ENCODE data around the gene AZIN2. TPM values are rescaled to one million over a fixed set of nuclear protein-coding genes. Genes with fewer than 3 reads are reported as not detected.
"Not testable (repeated sequence)": the region's sequence is repeated elsewhere in the genome, so short reads cannot be mapped to it uniquely, and the experiment has no call there.

The AZIN2 gene
- total and polyA plus RNA-seq, 3 donors from 2014 or later, result 38.2 to 68.7 (median 56.9) TPM

GRCh38 chr1:33097762-33098161 lies 16.8 kb downstream of the AZIN2 start:
- 97 to 98% methylated on average over 4 of the region's 4 CpGs for WGBS, 2 donors
- TF ChIP-seq POLR2A (IDR thresholded peaks at IDR 0.05) (no peak), CTCF (IDR thresholded peaks at IDR 0.05) (no peak)
- Histone ChIP-seq H3K27me3 (no peaks in the 10 kb centered on the region), H3K27ac (no peak overlapping the region), H3K4me3 (no peak overlapping the region), H3K4me1 (no peaks in the 10 kb centered on the region), H3K36me3 (ENCODE audit: low read depth, missing control alignments) (no peaks in the 10 kb centered on the region), H3K9me3 (no peaks in the 10 kb centered on the region)
- intact Hi-C loops (cut with DNase I; ENCODE audit: low total_unique reads), result no loop called here
- DNase-seq, result no peak

GRCh38 chr1:33098371-33098770 lies 17.4 kb downstream of the AZIN2 start:
- intact Hi-C loops (cut with DNase I; ENCODE audit: low total_unique reads), result no loop called here
- TF ChIP-seq POLR2A (IDR thresholded peaks at IDR 0.05) (no peak), CTCF (IDR thresholded peaks at IDR 0.05) (no peak)
- no peak for DNase-seq
- Histone ChIP-seq H3K27ac (no peak overlapping the region), H3K9me3 (no peaks in the 10 kb centered on the region), H3K4me1 (no peaks in the 10 kb centered on the region), H3K36me3 (ENCODE audit: low read depth, missing control alignments) (no peaks in the 10 kb centered on the region), H3K4me3 (no peak overlapping the region), H3K27me3 (no peaks in the 10 kb centered on the region)

- Histone ChIP-seq H3K36me3 (ENCODE audit: low read depth, missing control alignments) (no peaks in the 10 kb centered on the region), H3K4me1 (no peaks in the 10 kb centered on the region)
- DNase-seq, result no peak
Measured at GRCh38 chr1:33099290-33100118, 18.6 kb downstream of the AZIN2 start.

GRCh38 chr1:33100119-33100415 lies 19.1 kb downstream of the AZIN2 start:
- H3K9me3 ChIP-seq; H3K27me3 ChIP-seq; DNase-seq; H3K4me3 ChIP-seq; H3K36me3 ChIP-seq (ENCODE audit: low read depth, missing control alignments); H3K4me1 ChIP-seq; intact Hi-C loops (cut with DNase I; ENCODE audit: low total_unique reads); H3K27ac ChIP-seq: not testable (repeated sequence)
- 95 to 96% methylated on average over 4 of the region's 4 CpGs for WGBS, 2 donors

More at GRCh38 chr1:33099290-33100118, 18.6 kb downstream of the AZIN2 start:
- intact Hi-C loops (cut with DNase I; ENCODE audit: low total_unique reads), result no loop called here
- Histone ChIP-seq H3K27ac (no peak overlapping the region), H3K9me3 (no peaks in the 10 kb centered on the region), H3K27me3 (no peaks in the 10 kb centered on the region), H3K4me3 (no peak overlapping the region)
- TF ChIP-seq CTCF (IDR thresholded peaks at IDR 0.05), result no peak
- TF ChIP-seq POLR2A (IDR thresholded peaks at IDR 0.05), result no peak
- 81 to 92% methylated on average over 13 of the region's 13 CpGs for WGBS, 2 donors

DNA sequence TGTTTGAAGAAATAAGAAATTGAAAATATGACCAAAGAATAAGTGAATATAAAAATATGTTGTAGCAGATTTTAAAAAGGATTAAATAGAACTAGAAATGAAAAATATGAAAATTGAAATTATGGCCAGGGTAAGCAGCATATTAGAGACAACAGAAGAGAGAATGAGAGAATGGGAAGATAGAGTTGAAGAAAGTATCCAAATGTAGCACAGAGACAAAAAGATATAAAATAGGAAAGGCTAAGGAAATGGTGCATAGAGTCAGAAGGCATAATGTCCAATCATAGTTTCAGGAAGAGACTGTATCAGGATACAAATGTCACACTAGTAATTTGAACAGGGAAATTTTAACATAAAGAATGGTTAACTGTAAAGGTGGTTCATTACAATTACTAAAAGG lies 29.5 kb downstream of the AZIN2 start:
- Histone ChIP-seq H3K36me3 (ENCODE audit: low read depth, missing control alignments) (no peaks in the 10 kb centered on the region), H3K4me1 (no peaks in the 10 kb centered on the region), H3K27ac (no peak overlapping the region), H3K4me3 (no peak overlapping the region), H3K9me3 (no peaks in the 10 kb centered on the region), H3K27me3 (no peaks in the 10 kb centered on the region)
- no peak for TF ChIP-seq POLR2A (IDR thresholded peaks at IDR 0.05)
- no peak for TF ChIP-seq CTCF (IDR thresholded peaks at IDR 0.05)
- DNase-seq, result no peak
- intact Hi-C loops (cut with DNase I; ENCODE audit: low total_unique reads), result no loop called here
